ENCODE results near the gene GSG1L.

Gene GSG1L

DNA sequence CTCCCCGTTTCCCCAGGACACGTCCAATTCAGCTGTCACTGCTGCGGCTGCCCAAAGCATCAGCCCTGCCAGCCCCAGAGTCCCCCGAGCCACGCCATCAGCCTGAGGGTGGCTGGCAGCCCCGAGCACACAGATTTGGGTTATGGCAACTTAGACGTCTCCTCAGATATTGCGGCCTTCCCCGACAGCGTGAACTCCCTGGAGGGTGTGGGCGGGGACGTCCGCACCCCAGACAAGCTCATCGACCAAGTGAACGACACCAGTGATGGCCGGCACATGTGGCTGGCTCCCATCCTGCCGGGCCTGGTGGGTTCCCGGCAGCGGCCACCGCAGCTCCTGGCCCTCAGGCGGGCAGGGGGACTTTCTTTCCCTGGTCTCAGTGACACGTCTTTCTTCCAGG, 288.7 kb downstream of the GSG1L start:
- no peak for TF ChIP-seq CTCF (conservative IDR thresholded peaks at IDR 0.05; ENCODE audit: low read depth, low read length)

DNA sequence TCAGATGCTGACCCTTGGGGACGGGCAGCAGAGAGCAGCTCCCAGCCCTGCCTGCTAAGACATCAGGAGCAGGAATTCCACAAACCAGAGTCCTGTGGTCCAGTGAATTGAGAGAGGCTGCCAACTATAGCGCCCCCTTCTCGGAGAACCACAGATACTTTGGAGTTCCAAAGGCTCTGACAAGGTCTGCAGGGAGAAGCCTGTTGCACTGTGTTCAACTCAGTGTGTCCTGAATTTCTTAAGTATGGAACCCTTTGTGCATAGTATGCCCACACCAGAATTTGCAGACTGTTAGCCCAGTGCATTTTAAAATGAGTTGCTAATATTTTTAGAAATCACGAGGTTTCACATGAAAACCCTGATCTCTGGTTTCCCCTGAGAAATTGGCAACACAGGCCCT, 290.2 kb downstream of the GSG1L start:
- Histone ChIP-seq H3K9ac (no peak overlapping the region), H3K27ac (no peak overlapping the region), H3K27me3 (ENCODE audit: insufficient read depth, low read depth) (no peaks in the 10 kb centered on the region), H3K79me2 (ENCODE audit: insufficient read depth, low read depth) (no peaks in the 10 kb centered on the region), H3K4me3 (IDR thresholded peaks at IDR 0.05; ENCODE audit: insufficient read depth, low read depth, low read length) (no peak overlapping the region), H3K4me2 (no peak overlapping the region), H4K20me1 (ENCODE audit: insufficient read depth) (no peaks in the 10 kb centered on the region), H3K36me3 (ENCODE audit: insufficient read depth) (no peaks in the 10 kb centered on the region), H2AFZ (ENCODE audit: low read depth) (no peak overlapping the region), H3K4me1 (ENCODE audit: low read depth, poor library complexity, severe bottlenecking) (no peaks in the 10 kb centered on the region)
- no peak for TF ChIP-seq CTCF (conservative IDR thresholded peaks at IDR 0.05; ENCODE audit: low read depth, low read length)

More for the DNA sequence above, 288.7 kb downstream of the GSG1L start:
- H3K27me3 ChIP-seq (ENCODE audit: insufficient read depth, low read depth), result no peaks in the 10 kb centered on the region
- H3K79me2 ChIP-seq (ENCODE audit: insufficient read depth, low read depth), result no peaks in the 10 kb centered on the region
- H3K4me3 ChIP-seq (IDR thresholded peaks at IDR 0.05; ENCODE audit: insufficient read depth, low read depth, low read length), result no peak overlapping the region
- H4K20me1 ChIP-seq (ENCODE audit: insufficient read depth), result no peaks in the 10 kb centered on the region
- H3K4me1 ChIP-seq (ENCODE audit: low read depth, poor library complexity, severe bottlenecking), result no peaks in the 10 kb centered on the region
- H2AFZ ChIP-seq (ENCODE audit: low read depth), result no peak overlapping the region
- no peak overlapping the region for H3K27ac ChIP-seq
- H3K9ac ChIP-seq, result no peak overlapping the region
- H3K4me2 ChIP-seq, result no peak overlapping the region
- no peaks in the 10 kb centered on the region for H3K36me3 ChIP-seq (ENCODE audit: insufficient read depth)

GRCh38 chr16:27772093-27772825, 291.3 kb downstream of the GSG1L start:
- no peaks in the 10 kb centered on the region for H4K20me1 ChIP-seq (ENCODE audit: insufficient read depth)
- H3K27me3 ChIP-seq (ENCODE audit: insufficient read depth, low read depth), result no peaks in the 10 kb centered on the region
- H3K79me2 ChIP-seq (ENCODE audit: insufficient read depth, low read depth), result no peaks in the 10 kb centered on the region
- H3K4me3 ChIP-seq (IDR thresholded peaks at IDR 0.05; ENCODE audit: insufficient read depth, low read depth, low read length), result no peak overlapping the region
- no peak overlapping the region for H3K9ac ChIP-seq
- H3K36me3 ChIP-seq (ENCODE audit: insufficient read depth), result no peaks in the 10 kb centered on the region
- H3K4me1 ChIP-seq (ENCODE audit: low read depth, poor library complexity, severe bottlenecking), result no peaks in the 10 kb centered on the region
- H3K27ac ChIP-seq, result no peak overlapping the region
- no peak for TF ChIP-seq CTCF (conservative IDR thresholded peaks at IDR 0.05; ENCODE audit: low read depth, low read length)
- no peak overlapping the region for H3K4me2 ChIP-seq
- no peak overlapping the region for H2AFZ ChIP-seq (ENCODE audit: low read depth)

DNA sequence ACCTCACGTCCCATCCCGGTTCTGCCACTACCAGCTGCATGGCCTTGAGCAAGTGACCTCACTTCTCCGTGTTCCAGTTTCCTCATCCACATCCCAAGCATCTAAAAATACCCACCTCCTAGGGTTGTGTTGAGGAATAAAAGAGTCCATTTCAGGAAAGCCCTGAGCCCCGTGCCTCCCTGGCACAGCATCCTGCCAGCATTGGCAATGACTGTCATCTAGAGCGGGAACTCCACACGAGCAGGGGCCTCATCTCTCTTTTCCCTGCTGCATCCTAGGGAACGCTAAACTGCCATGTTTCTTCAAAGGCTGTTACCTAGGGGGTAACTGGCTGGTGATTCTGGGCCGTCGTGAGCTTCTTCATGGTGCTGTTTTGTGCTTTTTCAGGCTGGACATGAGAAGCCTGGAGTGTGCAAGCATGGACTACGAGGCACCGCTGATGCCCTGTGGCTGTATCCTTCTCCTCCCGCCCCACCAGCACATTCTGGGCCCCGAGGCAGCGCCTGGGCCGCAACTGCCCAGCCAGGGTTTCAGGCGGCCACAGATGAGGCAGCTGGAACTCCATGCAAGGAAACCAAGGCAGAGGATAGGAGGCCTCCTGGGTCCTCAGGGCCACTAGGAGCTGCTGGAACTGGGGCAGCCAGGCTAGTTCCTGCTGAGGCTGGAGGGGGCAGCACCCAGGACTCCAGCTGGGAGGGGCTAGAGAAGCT, 292.2 kb downstream of the GSG1L start:
- no peaks in the 10 kb centered on the region for H3K4me1 ChIP-seq (ENCODE audit: low read depth, poor library complexity, severe bottlenecking)

More for the DNA sequence above, 292.2 kb downstream of the GSG1L start:
- H3K27ac ChIP-seq, result no peak overlapping the region
- TF ChIP-seq CTCF (conservative IDR thresholded peaks at IDR 0.05; ENCODE audit: low read depth, low read length), result no peak
- H2AFZ ChIP-seq (ENCODE audit: low read depth), result no peak overlapping the region
- H4K20me1 ChIP-seq (ENCODE audit: insufficient read depth), result no peaks in the 10 kb centered on the region
- H3K27me3 ChIP-seq (ENCODE audit: insufficient read depth, low read depth), result no peaks in the 10 kb centered on the region
- no peak overlapping the region for H3K9ac ChIP-seq
- no peaks in the 10 kb centered on the region for H3K79me2 ChIP-seq (ENCODE audit: insufficient read depth, low read depth)
- H3K4me3 ChIP-seq (IDR thresholded peaks at IDR 0.05; ENCODE audit: insufficient read depth, low read depth, low read length), result no peak overlapping the region
- H3K36me3 ChIP-seq (ENCODE audit: insufficient read depth), result no peaks in the 10 kb centered on the region
- no peak overlapping the region for H3K4me2 ChIP-seq
